ENCODE results near the gene FUBP3.

- TF ChIP-seq CTCF (IDR thresholded peaks at IDR 0.05) (no peak), POLR2A (IDR thresholded peaks at IDR 0.05) (no peak)
Measured at GRCh38 chr9:130607640-130608420, 28.5 kb downstream of the FUBP3 start.

Measured in thyroid gland (tissue), 4 donors.